ENCODE results near the gene ARHGAP26.

DNA sequence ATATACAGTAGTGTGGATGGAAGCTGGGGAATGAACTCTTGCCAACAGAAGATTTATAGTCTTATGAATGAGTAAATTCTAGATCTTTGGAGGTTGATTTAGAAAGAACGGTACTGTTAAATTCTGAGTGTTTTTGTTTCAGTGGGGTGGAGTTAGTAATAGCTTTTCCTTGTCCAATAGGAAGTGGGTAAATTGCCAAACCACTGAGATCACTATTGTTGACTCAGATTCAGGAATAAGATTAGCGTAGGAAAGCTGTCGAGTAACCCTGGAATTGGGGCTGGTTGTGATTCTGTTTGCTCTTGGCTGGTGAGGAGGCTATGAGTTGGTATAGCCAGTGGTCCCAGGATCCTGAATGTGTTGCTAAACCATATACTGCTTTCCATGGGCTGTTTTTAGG, 155.6 kb downstream of the ARHGAP26 start:
- no peak for TF ChIP-seq ZNF274 (IDR thresholded peaks at IDR 0.05; ENCODE audit: low read depth, low read length)
- TF ChIP-seq YY1 (IDR thresholded peaks at IDR 0.05; ENCODE audit: insufficient read depth, insufficient read length) = no peak
- TF ChIP-seq SUZ12 (IDR thresholded peaks at IDR 0.05; ENCODE audit: extremely low read depth, insufficient read depth, insufficient read length) = no peak

Data from NT2/D1 (cell line).